Gastroesophageal sphincter (tissue), 4 donors: ENCODE data around the gene C11orf16. TPM values are rescaled to one million over a fixed set of nuclear protein-coding genes. Genes with fewer than 3 reads are reported as not detected.
"Not testable (repeated sequence)": the region's sequence is repeated elsewhere in the genome, so short reads cannot be mapped to it uniquely, and the experiment has no call there.

ENCODE experiments used
- ATAC-seq: fragments of 150-250 bp; one replicate; pipeline ENCODE4 v1.9.1; 2016; ENCODE audit warnings: mild to moderate bottlenecking, moderate library complexity
- H3K27ac ChIP-seq, 4 donors: fragments of 200-600 bp; sonication (generic) in 3 of 4; 1 replicate in 3 of 4; 2 replicates in 1 of 4; pipeline ENCODE4 v1.5.1; 2016 to 2019
- H3K27me3 ChIP-seq: fragments of 200-600 bp; sonication (generic); one replicate; pipeline ENCODE4 v1.5.1; 2019
- H3K36me3 ChIP-seq, 2 donors: fragments of 200-600 bp; sonication (generic); one replicate each; pipeline ENCODE4 v1.5.1; 2019; ENCODE audit warnings: control low read depth in 1 of 2
- H3K4me1 ChIP-seq, 3 donors: fragments of 200-600 bp; sonication (generic); 1 replicate in 2 of 3; 2 replicates in 1 of 3; pipeline ENCODE4 v1.5.1; 2016 to 2019; ENCODE audit warnings: control low read depth in 2 of 3
- H3K4me3 ChIP-seq, 2 donors: fragments of 200-600 bp; sonication (generic); one replicate each; pipeline ENCODE4 v1.5.1; 2019; ENCODE audit warnings: mild to moderate bottlenecking in 1 of 2, moderate library complexity in 1 of 2
- H3K9me3 ChIP-seq, 3 donors: fragments of 200-600 bp; sonication (generic); one replicate each; pipeline ENCODE4 v1.5.1; 2017 to 2019; ENCODE audit warnings: control low read depth in 2 of 3
- EP300 ChIP-seq: sonication (generic); formaldehyde crosslinking; IDR thresholded peaks from one replicate; pipeline ENCODE4 v1.6.1; 2017; ENCODE audit warnings: antibody characterized with exemption, mild to moderate bottlenecking
- POLR2A ChIP-seq, 2 donors: fragments of 450-650 bp; IDR thresholded peaks; one replicate each; pipeline ENCODE4 v1.6.1; 2017; ENCODE audit warnings: antibody characterized with exemption in 2 of 2, mild to moderate bottlenecking in 2 of 2, moderate library complexity in 1 of 2
- POLR2AphosphoS5 ChIP-seq: sonication (generic); formaldehyde crosslinking; IDR thresholded peaks from one replicate; pipeline ENCODE4 v1.6.1; 2017; ENCODE audit warnings: antibody characterized with exemption
- WGBS, 2 donors: methylation state at CpG; one replicate each; pipeline ENCODE4 v1.1.5; 2018; ENCODE audit warnings: low coverage in 1 of 2; 5-methylcytosine and 5-hydroxymethylcytosine counted together
- total RNA-seq, 4 donors: library from RNA; depleted of rRNA; stranded (reverse); fragments of >200 nt; gene quantifications; one replicate each; pipeline ENCODE4 v1.1.0, GENCODE V29; 2016
- TF ChIP-seq, protein P1 (sequence below), 4 experiments: fragments of 200-600 bp in 2 of 4; fragments of 450-650 bp in 2 of 4; sonication (generic) in 1 of 4; IDR thresholded peaks; one replicate each; pipeline ENCODE4 v1.5.1; 2017 to 2019; ENCODE audit warnings: antibody characterized with exemption in 4 of 4, mild to moderate bottlenecking in 2 of 4, moderate library complexity in 2 of 4

C11orf16 gene
- total RNA-seq, 4 donors from 2014 or later, result not detected

DNA sequence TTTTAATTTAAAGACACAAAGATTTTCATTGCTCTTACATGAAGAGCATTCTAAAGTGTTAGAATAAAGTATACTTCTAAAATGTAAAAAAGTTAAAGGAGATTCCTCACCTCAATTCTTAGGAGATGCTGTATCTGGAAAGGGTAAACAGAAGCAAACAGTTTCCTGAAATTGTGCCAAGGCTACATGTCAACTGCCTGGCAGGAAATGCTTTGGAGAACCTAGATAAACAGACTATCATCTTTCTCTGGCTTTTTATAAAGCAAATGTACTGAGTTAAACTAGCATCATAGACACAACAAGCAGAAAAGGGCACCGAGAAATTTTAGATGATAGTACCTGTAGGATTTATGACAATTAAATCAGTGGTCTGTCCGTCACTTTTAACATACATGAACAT, 46.4 kb downstream of the C11orf16 start:
- H3K4me3 ChIP-seq, result no peak overlapping the region
- WGBS, 2 donors, result 67 to 77% methylated on average over 2 of the region's 2 CpGs
- no peaks in the 10 kb centered on the region for H3K4me1 ChIP-seq
- H3K27me3 ChIP-seq, result no peaks in the 10 kb centered on the region
- TF ChIP-seq EP300, result no peak
- no peak for TF ChIP-seq POLR2AphosphoS5
- TF ChIP-seq POLR2A (IDR thresholded peaks at IDR 0.05), result no peak
- TF ChIP-seq, protein P1, sequence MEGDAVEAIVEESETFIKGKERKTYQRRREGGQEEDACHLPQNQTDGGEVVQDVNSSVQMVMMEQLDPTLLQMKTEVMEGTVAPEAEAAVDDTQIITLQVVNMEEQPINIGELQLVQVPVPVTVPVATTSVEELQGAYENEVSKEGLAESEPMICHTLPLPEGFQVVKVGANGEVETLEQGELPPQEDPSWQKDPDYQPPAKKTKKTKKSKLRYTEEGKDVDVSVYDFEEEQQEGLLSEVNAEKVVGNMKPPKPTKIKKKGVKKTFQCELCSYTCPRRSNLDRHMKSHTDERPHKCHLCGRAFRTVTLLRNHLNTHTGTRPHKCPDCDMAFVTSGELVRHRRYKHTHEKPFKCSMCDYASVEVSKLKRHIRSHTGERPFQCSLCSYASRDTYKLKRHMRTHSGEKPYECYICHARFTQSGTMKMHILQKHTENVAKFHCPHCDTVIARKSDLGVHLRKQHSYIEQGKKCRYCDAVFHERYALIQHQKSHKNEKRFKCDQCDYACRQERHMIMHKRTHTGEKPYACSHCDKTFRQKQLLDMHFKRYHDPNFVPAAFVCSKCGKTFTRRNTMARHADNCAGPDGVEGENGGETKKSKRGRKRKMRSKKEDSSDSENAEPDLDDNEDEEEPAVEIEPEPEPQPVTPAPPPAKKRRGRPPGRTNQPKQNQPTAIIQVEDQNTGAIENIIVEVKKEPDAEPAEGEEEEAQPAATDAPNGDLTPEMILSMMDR (IDR thresholded peaks at IDR 0.05), result no peak
- H3K27ac ChIP-seq, result no peak overlapping the region
- no peak for ATAC-seq
- no peaks in the 10 kb centered on the region for H3K9me3 ChIP-seq
- no peaks in the 10 kb centered on the region for H3K36me3 ChIP-seq

- H3K4me1 ChIP-seq, H3K4me3 ChIP-seq, H3K27me3 ChIP-seq, H3K27ac ChIP-seq, ATAC-seq, H3K9me3 ChIP-seq, H3K36me3 ChIP-seq: not testable (repeated sequence)
- 80 to 89% methylated on average over 1 to 6 of the region's 7 CpGs for WGBS, 2 donors
These were observed 51.2 kb downstream of the C11orf16 start for GRCh38 chr11:8881585-8881984.

GRCh38 chr11:8878771-8879170, 54.0 kb downstream of the C11orf16 start:
- no peak for ATAC-seq
- no peaks in the 10 kb centered on the region for H3K4me1 ChIP-seq
- H3K9me3 ChIP-seq, result no peaks in the 10 kb centered on the region
- no peak for TF ChIP-seq POLR2AphosphoS5
- no peak for TF ChIP-seq EP300
- no peak for TF ChIP-seq POLR2A (IDR thresholded peaks at IDR 0.05)
- TF ChIP-seq, protein P1 (IDR thresholded peaks at IDR 0.05), result no peak
- no peaks in the 10 kb centered on the region for H3K36me3 ChIP-seq
- no peak overlapping the region for H3K4me3 ChIP-seq
- no peak overlapping the region for H3K27ac ChIP-seq
- 77 to 88% methylated on average over 1 to 2 of the region's 2 CpGs for WGBS, 2 donors
- H3K27me3 ChIP-seq, result no peaks in the 10 kb centered on the region

DNA sequence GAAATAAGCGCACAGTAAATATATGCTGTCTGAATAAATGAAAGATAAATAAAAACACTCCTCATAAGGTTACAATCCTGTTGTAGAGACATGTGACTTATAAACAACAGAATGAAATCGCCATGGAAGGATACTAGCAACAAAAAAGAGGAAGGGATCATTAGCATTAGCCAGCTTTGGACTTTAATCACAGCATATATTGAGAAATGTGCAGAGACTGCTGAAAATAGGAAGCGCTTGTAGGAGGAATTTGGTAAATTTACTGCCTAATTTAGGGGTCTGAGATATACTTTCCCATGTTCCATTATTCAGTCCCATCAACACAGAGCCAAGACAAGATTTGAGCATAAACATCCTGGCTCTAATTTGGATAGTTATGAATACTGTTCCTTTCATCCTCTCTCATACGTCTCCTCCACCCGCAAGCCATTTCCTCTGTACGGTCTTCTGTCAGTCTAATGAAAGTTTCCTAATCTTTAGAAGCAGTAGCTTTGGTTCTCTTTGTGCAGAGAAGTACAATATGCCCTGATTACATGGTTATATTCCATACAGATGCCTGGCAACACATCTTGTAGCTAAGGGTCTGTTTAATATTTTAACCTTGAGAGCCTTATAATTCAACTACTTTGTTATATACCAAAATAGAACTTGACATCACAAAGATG, 58.9 kb downstream of the C11orf16 start:
- TF ChIP-seq EP300 (no peak), POLR2A (IDR thresholded peaks at IDR 0.05) (no peak)
- no peaks in the 10 kb centered on the region for H3K36me3 ChIP-seq
- H3K27ac ChIP-seq, result peak overlapping the region in 2 of 4 donors; percentile 20 to 29
- H3K4me3 ChIP-seq, result no peak overlapping the region
- H3K27me3 ChIP-seq, result no peaks in the 10 kb centered on the region
- H3K4me1 ChIP-seq, result peaks cover 0 to 37% (median 3%) of the 10 kb centered on the region in 3 donors
- ATAC-seq, result no peak
- 36 to 49% methylated on average over 4 to 6 of the region's 6 CpGs for WGBS, 2 donors
- no peaks in the 10 kb centered on the region for H3K9me3 ChIP-seq

GRCh38 chr11:8871962-8872361, 60.8 kb downstream of the C11orf16 start:
- no peaks in the 10 kb centered on the region for H3K27me3 ChIP-seq
- no peak for TF ChIP-seq POLR2A (IDR thresholded peaks at IDR 0.05)
- TF ChIP-seq EP300, result no peak
- no peak for TF ChIP-seq POLR2AphosphoS5
- TF ChIP-seq, protein P1 (IDR thresholded peaks at IDR 0.05), result no peak
- H3K27ac ChIP-seq, result peak overlapping the region; percentile 70 to 93 (median 88)
- ATAC-seq, result no peak
- H3K4me1 ChIP-seq, result peaks cover 0 to 54% (median 7%) of the 10 kb centered on the region in 3 donors
- no peak overlapping the region for H3K4me3 ChIP-seq
- WGBS, 2 donors, result 28% methylated on average over 5 of the region's 6 CpGs; no CpG with 5 or more reads in 1 of the 2 donors
- H3K9me3 ChIP-seq, result no peaks in the 10 kb centered on the region
- no peaks in the 10 kb centered on the region for H3K36me3 ChIP-seq

DNA sequence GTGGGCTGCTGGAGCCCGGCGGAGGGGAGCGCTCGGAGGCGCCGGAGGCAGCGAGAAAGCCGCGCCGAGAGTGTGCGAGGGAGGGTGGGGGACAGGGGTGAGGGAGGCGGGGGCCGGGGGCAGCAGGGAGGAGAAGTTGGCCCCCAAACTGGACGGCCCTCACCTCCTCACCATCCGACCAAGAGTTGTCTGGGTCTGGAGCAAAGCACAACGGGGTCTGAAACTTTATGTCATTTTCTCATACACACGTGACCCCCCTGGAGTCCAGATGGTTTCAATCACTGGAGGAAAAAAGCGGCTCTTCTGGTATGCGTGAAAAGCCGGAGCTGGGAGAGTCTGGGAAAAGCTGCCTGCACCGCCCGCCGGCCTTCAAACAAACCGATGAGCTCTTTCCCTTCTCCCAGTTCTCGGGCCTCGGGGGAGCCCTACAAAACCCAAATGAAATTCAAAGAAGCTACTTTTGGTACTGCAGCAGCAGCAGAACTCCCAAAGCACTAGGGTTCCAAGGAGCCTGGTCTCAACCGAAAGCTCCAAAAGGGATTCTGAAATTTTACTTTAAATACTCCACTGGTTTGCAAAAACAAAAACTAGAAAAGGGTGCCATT, 61.5 kb downstream of the C11orf16 start:
- Histone ChIP-seq H3K27me3 (no peaks in the 10 kb centered on the region), H3K36me3 (no peaks in the 10 kb centered on the region), H3K27ac (peak overlapping the region; percentile 70 to 93 (median 88)), H3K4me1 (peaks cover 0 to 58% (median 7%) of the 10 kb centered on the region in 3 donors), H3K4me3 (peak overlapping the region; percentile 67 to 94), H3K9me3 (no peaks in the 10 kb centered on the region)
- TF ChIP-seq POLR2AphosphoS5 (peak; percentile 79), EP300 (no peak)
- ATAC-seq, result peak; percentile 86
- 0% methylated on average over 2 to 4 of the region's 27 CpGs for WGBS, 2 donors
